Loucy (cell line): ENCODE results near the gene EHD2.

Experiments used
- H2AFZ ChIP-seq: fragments of 200-600 bp; sonication (generic); 2 replicates; pipeline ENCODE4 v1.6.0; 2016; ENCODE audit warnings: antibody characterized with exemption, mild to moderate bottlenecking, low read length, moderate library complexity
- H3F3A ChIP-seq: fragments of 200-600 bp; 2 replicates; pipeline ENCODE4 v1.6.0; 2016; ENCODE audit warnings: antibody characterized with exemption, low read depth, mild to moderate bottlenecking
- H3K27me3 ChIP-seq: fragments of 200-600 bp; sonication (generic); 2 replicates; pipeline ENCODE4 v1.6.1; 2014; ENCODE audit warnings: low read length, mild to moderate bottlenecking; ENCODE audit not compliant: insufficient read depth, poor library complexity, severe bottlenecking
- H3K36me3 ChIP-seq: fragments of 200-600 bp; sonication (generic); 2 replicates; pipeline ENCODE4 v1.6.1; 2016; ENCODE audit warnings: low read length; ENCODE audit not compliant: insufficient read depth
- H3K4me1 ChIP-seq: fragments of 200-600 bp; sonication (generic); 2 replicates; pipeline ENCODE4 v1.5.1; 2014; ENCODE audit warnings: low read length, mild to moderate bottlenecking; ENCODE audit not compliant: insufficient read depth, poor library complexity, severe bottlenecking
- H3K4me2 ChIP-seq: fragments of 200-600 bp; sonication (generic); 2 replicates; pipeline ENCODE4 v1.6.0; 2014; ENCODE audit warnings: antibody characterized with exemption, low read length, low read depth, mild to moderate bottlenecking; ENCODE audit not compliant: poor library complexity, severe bottlenecking
- H3K4me3 ChIP-seq: fragments of 200-600 bp; sonication (generic); 2 replicates; pipeline ENCODE4 v1.5.1; 2014; ENCODE audit warnings: low read length, mild to moderate bottlenecking, mixed read lengths; ENCODE audit not compliant: poor library complexity, severe bottlenecking
- H3K79me2 ChIP-seq: fragments of 200-600 bp; sonication (generic); 2 replicates; pipeline ENCODE4 v1.6.1; 2014; ENCODE audit warnings: low read length; ENCODE audit not compliant: insufficient read depth
- H3K9ac ChIP-seq: fragments of 200-600 bp; sonication (generic); 2 replicates; pipeline ENCODE4 v1.6.0; 2014; ENCODE audit warnings: mild to moderate bottlenecking, low read depth, low read length, moderate library complexity; ENCODE audit not compliant: poor library complexity, severe bottlenecking
- H3K9me2 ChIP-seq: fragments of 200-600 bp; sonication (generic); replicated peaks from 2 replicates; pipeline ENCODE4 v1.6.1; 2016; ENCODE audit warnings: low read depth, low read length, mixed read lengths
- H3K9me3 ChIP-seq: fragments of 200-600 bp; sonication (generic); 2 replicates; pipeline ENCODE4 v1.6.1; 2014; ENCODE audit warnings: mild to moderate bottlenecking, antibody characterized with exemption, low read length, low read depth; ENCODE audit not compliant: insufficient read depth
- H4K20me1 ChIP-seq: fragments of 200-600 bp; sonication (generic); 2 replicates; pipeline ENCODE4 v1.6.0; 2014; ENCODE audit warnings: antibody characterized with exemption, low read length, mild to moderate bottlenecking; ENCODE audit not compliant: insufficient read depth, poor library complexity, severe bottlenecking
- CTCF ChIP-seq: fragments of 200-600 bp; sonication (generic); conservative IDR thresholded peaks from 2 replicates; pipeline ENCODE4 v1.5.1; 2014; ENCODE audit warnings: mild to moderate bottlenecking, antibody characterized with exemption, low read length
- EZH2phosphoT487 ChIP-seq: fragments of 200-600 bp; IDR thresholded peaks from 2 replicates; pipeline ENCODE4 v1.6.1; 2018; ENCODE audit warnings: antibody characterized with exemption, mild to moderate bottlenecking, moderate library complexity, borderline replicate concordance

EHD2 gene

GRCh38 chr19:47790398-47790814 lies 77.2 kb downstream of the EHD2 start:
- Histone ChIP-seq H3K79me2 (no peaks in the 10 kb centered on the region), H3K4me2 (no peak overlapping the region), H3K27me3 (no peaks in the 10 kb centered on the region), H3F3A (no peaks in the 10 kb centered on the region), H3K9me3 (peaks cover 4% of the 10 kb centered on the region; the same call in 1 of the 2 replicates), H3K9ac (no peak overlapping the region), H4K20me1 (no peaks in the 10 kb centered on the region), H3K4me1 (no peaks in the 10 kb centered on the region), H3K9me2 (no peaks in the 10 kb centered on the region), H2AFZ (no peak overlapping the region), H3K4me3 (no peak overlapping the region), H3K36me3 (peaks cover 4% of the 10 kb centered on the region; the same call in 1 of the 2 replicates)
- TF ChIP-seq CTCF (peak; percentile 95), EZH2phosphoT487 (no peak)

- no peaks in the 10 kb centered on the region for H3K36me3 ChIP-seq
- no peak for TF ChIP-seq CTCF
- TF ChIP-seq EZH2phosphoT487 = no peak
- H3K4me3 ChIP-seq = no peak overlapping the region
- no peaks in the 10 kb centered on the region for H3K4me1 ChIP-seq
- no peaks in the 10 kb centered on the region for H3K27me3 ChIP-seq
- H3F3A ChIP-seq = no peaks in the 10 kb centered on the region
- H3K4me2 ChIP-seq = no peak overlapping the region
- no peaks in the 10 kb centered on the region for H4K20me1 ChIP-seq
- H3K9me3 ChIP-seq = peaks cover 4% of the 10 kb centered on the region; the same call in 1 of the 2 replicates
- no peak overlapping the region for H2AFZ ChIP-seq
- H3K9ac ChIP-seq = no peak overlapping the region
- no peaks in the 10 kb centered on the region for H3K9me2 ChIP-seq
- H3K79me2 ChIP-seq = no peaks in the 10 kb centered on the region
Observed at GRCh38 chr19:47792616-47793015, 79.4 kb downstream of the EHD2 start.
